Mesothelial cell of epicardium (in vitro differentiated cells): ENCODE measurements around the gene PYCARD. TPM values are rescaled to one million over a fixed set of nuclear protein-coding genes. Genes with fewer than 3 reads are reported as not detected.
A peak's percentile ranks its signal among the peaks of the same experiment; 100 is the strongest.

ENCODE experiments used
- DNase-seq, 2 experiments: peaks; one replicate each; pipeline ENCODE4 v3.0.0; 2021; ENCODE audit warnings: low spot score in 2 of 2; ENCODE audit not compliant: unreplicated experiment in 2 of 2
- H3K27ac Mint-ChIP-seq: 2 replicates; pipeline ENCODE4 v1.8.0; 2021; ENCODE audit warnings: mixed read lengths
- H3K27me3 Mint-ChIP-seq: 2 replicates; pipeline ENCODE4 v1.8.0; 2021; ENCODE audit warnings: low read depth, mixed read lengths
- H3K36me3 Mint-ChIP-seq: 2 replicates; pipeline ENCODE4 v1.8.0; 2021; ENCODE audit warnings: mixed read lengths
- H3K4me1 Mint-ChIP-seq: 2 replicates; pipeline ENCODE4 v1.8.0; 2021; ENCODE audit warnings: mixed read lengths
- H3K4me3 Mint-ChIP-seq: 2 replicates; pipeline ENCODE4 v1.8.0; 2021; ENCODE audit warnings: mild to moderate bottlenecking, moderate library complexity, mixed read lengths
- H3K9me3 Mint-ChIP-seq: 2 replicates; pipeline ENCODE4 v1.8.0; 2021; ENCODE audit warnings: mixed read lengths
- CTCF ChIP-seq: fragments of 200-600 bp; sonication (generic); IDR thresholded peaks from one replicate; pipeline ENCODE4 v1.5.0; 2021; ENCODE audit warnings: antibody characterized with exemption; ENCODE audit not compliant: unreplicated experiment
- total RNA-seq: library from RNA; stranded (reverse); gene quantifications from 3 replicates; pipeline ENCODE4 v1.2.1, GENCODE V29; 2021

Gene PYCARD
- total RNA-seq, 1 donor from 2014 or later: 6.5 TPM

- no peak overlapping the region for H3K27ac Mint-ChIP-seq
- TF ChIP-seq CTCF: no peak
Observed at GRCh38 chr16:31188450-31189411, 13.8 kb downstream of the PYCARD start.

DNA sequence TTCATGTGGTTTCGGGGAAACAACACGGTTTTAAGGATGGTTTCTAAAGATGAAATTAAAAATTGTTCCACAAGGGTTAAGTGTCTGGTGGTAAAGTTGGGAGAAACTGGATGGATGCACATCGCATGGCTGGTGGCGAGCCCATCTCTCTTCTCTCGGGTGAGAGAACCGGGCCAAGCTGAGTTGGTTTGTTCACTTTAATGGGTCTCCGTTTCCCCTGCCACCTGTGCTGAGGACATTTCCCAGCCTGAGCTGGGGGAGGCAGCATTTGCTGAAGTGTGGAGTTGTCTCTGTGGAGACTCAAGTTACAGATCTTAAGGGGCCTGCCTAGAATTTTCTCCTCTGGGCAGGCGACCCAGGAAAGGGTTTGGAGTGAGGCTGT, 14.8 kb downstream of the PYCARD start:
- DNase-seq: no peak
- Mint-ChIP-seq H3K27ac (no peak overlapping the region), H3K4me1 (peaks cover 13% of the 10 kb centered on the region), H3K27me3 (no peaks in the 10 kb centered on the region), H3K9me3 (no peaks in the 10 kb centered on the region), H3K36me3 (peaks cover 68% of the 10 kb centered on the region), H3K4me3 (no peak overlapping the region)
- TF ChIP-seq CTCF: no peak

More at GRCh38 chr16:31188450-31189411, 13.8 kb downstream of the PYCARD start:
- Mint-ChIP-seq H3K27me3 (no peaks in the 10 kb centered on the region), H3K36me3 (peaks cover 72% of the 10 kb centered on the region), H3K4me1 (peaks cover 4% of the 10 kb centered on the region), H3K4me3 (no peak overlapping the region), H3K9me3 (no peaks in the 10 kb centered on the region)
- no peak for DNase-seq

GRCh38 chr16:31186930-31187807, 15.4 kb downstream of the PYCARD start:
- no peaks in the 10 kb centered on the region for H3K27me3 Mint-ChIP-seq
- peaks cover 68% of the 10 kb centered on the region for H3K36me3 Mint-ChIP-seq
- peaks cover 19% of the 10 kb centered on the region for H3K4me1 Mint-ChIP-seq
- no peak for TF ChIP-seq CTCF
- H3K27ac Mint-ChIP-seq: peak overlapping the region; percentile 36
- H3K9me3 Mint-ChIP-seq: no peaks in the 10 kb centered on the region
- H3K4me3 Mint-ChIP-seq: no peak overlapping the region
- DNase-seq: no peak

- no peak for TF ChIP-seq CTCF
- H3K4me3 Mint-ChIP-seq: no peak overlapping the region
- H3K27me3 Mint-ChIP-seq: no peaks in the 10 kb centered on the region
- no peak for DNase-seq
- H3K27ac Mint-ChIP-seq: no peak overlapping the region
- peaks cover 29% of the 10 kb centered on the region for H3K4me1 Mint-ChIP-seq
- H3K9me3 Mint-ChIP-seq: no peaks in the 10 kb centered on the region
- H3K36me3 Mint-ChIP-seq: peaks cover 60% of the 10 kb centered on the region
Observed at GRCh38 chr16:31186176-31186575, 16.4 kb downstream of the PYCARD start.

DNA sequence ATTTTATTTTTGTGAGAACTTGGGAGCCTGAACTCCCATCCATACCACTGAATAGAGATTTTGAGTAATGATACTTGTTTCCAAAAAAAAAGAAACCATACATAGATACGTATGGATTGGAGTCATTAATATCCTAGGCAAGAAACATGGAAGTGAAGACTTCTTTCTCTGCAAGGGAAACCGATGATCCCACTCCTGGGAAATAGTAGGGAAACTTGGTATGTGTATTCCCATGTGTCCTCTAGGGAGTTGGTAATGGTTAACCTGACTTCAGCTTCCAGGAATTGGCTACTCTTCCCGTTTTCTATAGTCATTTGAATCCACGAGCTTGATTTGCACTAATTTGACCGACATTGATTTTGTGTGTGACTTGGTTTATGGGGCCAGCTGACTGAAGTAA, 17.2 kb downstream of the PYCARD start:
- no peaks in the 10 kb centered on the region for H3K9me3 Mint-ChIP-seq
- no peak for DNase-seq
- H3K4me3 Mint-ChIP-seq: no peak overlapping the region
- H3K4me1 Mint-ChIP-seq: peaks cover 31% of the 10 kb centered on the region
- no peaks in the 10 kb centered on the region for H3K27me3 Mint-ChIP-seq
- H3K27ac Mint-ChIP-seq: no peak overlapping the region
- TF ChIP-seq CTCF: no peak
- H3K36me3 Mint-ChIP-seq: peaks cover 52% of the 10 kb centered on the region
